Measurements from ENCODE around the gene DLGAP1. TPM values are rescaled to one million over a fixed set of nuclear protein-coding genes. Genes with fewer than 3 reads are reported as not detected.
"Not testable (repeated sequence)": the region's sequence is repeated elsewhere in the genome, so short reads cannot be mapped to it uniquely, and the experiment has no call there.

Gene DLGAP1
- total RNA-seq, 1 donor from 2014 or later = 0.28 TPM

- no peak for ATAC-seq
Observed at GRCh38 chr18:3616744-3617143, 838.4 kb downstream of the DLGAP1 start.

- ATAC-seq = no peak
Observed at GRCh38 chr18:3616142-3616541, 839.0 kb downstream of the DLGAP1 start.

GRCh38 chr18:3615374-3615985 lies 839.6 kb downstream of the DLGAP1 start:
- ATAC-seq = no peak

- ATAC-seq = no peak
Observed at GRCh38 chr18:3612315-3612714, 842.8 kb downstream of the DLGAP1 start.

GRCh38 chr18:3611313-3612090 lies 843.6 kb downstream of the DLGAP1 start:
- ATAC-seq = no peak

GRCh38 chr18:3610813-3611212 lies 844.3 kb downstream of the DLGAP1 start:
- ATAC-seq = no peak

GRCh38 chr18:3610188-3610708 lies 844.9 kb downstream of the DLGAP1 start:
- ATAC-seq = no peak

- ATAC-seq = no peak
Observed at GRCh38 chr18:3608488-3608887, 846.6 kb downstream of the DLGAP1 start.

- ATAC-seq = not testable (repeated sequence)
Observed at GRCh38 chr18:3608099-3608453, 847.0 kb downstream of the DLGAP1 start.

- no peak for ATAC-seq
Observed at GRCh38 chr18:3607309-3608098, 847.6 kb downstream of the DLGAP1 start.

- not testable (repeated sequence) for ATAC-seq
Observed at GRCh38 chr18:3606863-3607262, 848.2 kb downstream of the DLGAP1 start.

- no peak for ATAC-seq
Observed at GRCh38 chr18:3605954-3606443, 849.1 kb downstream of the DLGAP1 start.

GRCh38 chr18:3605486-3605952 lies 849.6 kb downstream of the DLGAP1 start:
- ATAC-seq = no peak

- peak; percentile 59 for ATAC-seq
Observed at GRCh38 chr18:3604498-3605408, 850.4 kb downstream of the DLGAP1 start.

- ATAC-seq = no peak
Observed at GRCh38 chr18:3604235-3604497, 850.9 kb downstream of the DLGAP1 start.

- peak; percentile 79 for ATAC-seq
Observed at GRCh38 chr18:3603421-3604234, 851.5 kb downstream of the DLGAP1 start.

- not testable (repeated sequence) for ATAC-seq
Observed at GRCh38 chr18:3601106-3601755, 853.9 kb downstream of the DLGAP1 start.

GRCh38 chr18:3599861-3600260 lies 855.2 kb downstream of the DLGAP1 start:
- ATAC-seq = no peak

GRCh38 chr18:3599195-3599594 lies 855.9 kb downstream of the DLGAP1 start:
- ATAC-seq = no peak

- ATAC-seq = no peak
Observed at GRCh38 chr18:3598581-3598980, 856.5 kb downstream of the DLGAP1 start.
